Duodenal mucosa (tissue), 2 donors: ENCODE results near the gene LRRC36.
A peak's percentile ranks its signal among the peaks of the same experiment; 100 is the strongest.

Source experiments
- H3K27ac ChIP-seq: one replicate; pipeline ENCODE4 v1.7.0; 2013; ENCODE audit warnings: low read depth, low read length
- H3K27me3 ChIP-seq, 2 donors: one replicate each; pipeline ENCODE4 v1.7.0; 2013; ENCODE audit warnings: low read length in 2 of 2, control low read depth in 1 of 2; ENCODE audit not compliant: insufficient read depth in 2 of 2, control insufficient read depth in 1 of 2
- H3K36me3 ChIP-seq, 2 donors: one replicate each; pipeline ENCODE4 v1.7.0; 2013; ENCODE audit warnings: low read length in 2 of 2, control low read depth in 1 of 2; ENCODE audit not compliant: insufficient read depth in 2 of 2, control insufficient read depth in 1 of 2
- H3K4me1 ChIP-seq, 2 donors: one replicate each; pipeline ENCODE4 v1.7.0; 2013; ENCODE audit warnings: low read length in 2 of 2, control low read depth in 1 of 2; ENCODE audit not compliant: insufficient read depth in 2 of 2, control insufficient read depth in 1 of 2
- H3K4me3 ChIP-seq, 2 donors: one replicate each; pipeline ENCODE4 v1.7.0; 2013; ENCODE audit warnings: low read length in 2 of 2, low read depth in 1 of 2
- H3K9ac ChIP-seq, 2 donors: one replicate each; pipeline ENCODE4 v1.7.0; 2013; ENCODE audit warnings: low read length in 2 of 2, low read depth in 1 of 2
- H3K9me3 ChIP-seq, 2 donors: one replicate each; pipeline ENCODE4 v1.7.0; 2013; ENCODE audit warnings: low read length in 2 of 2, control low read depth in 1 of 2; ENCODE audit not compliant: control insufficient read depth in 1 of 2

The LRRC36 gene

DNA sequence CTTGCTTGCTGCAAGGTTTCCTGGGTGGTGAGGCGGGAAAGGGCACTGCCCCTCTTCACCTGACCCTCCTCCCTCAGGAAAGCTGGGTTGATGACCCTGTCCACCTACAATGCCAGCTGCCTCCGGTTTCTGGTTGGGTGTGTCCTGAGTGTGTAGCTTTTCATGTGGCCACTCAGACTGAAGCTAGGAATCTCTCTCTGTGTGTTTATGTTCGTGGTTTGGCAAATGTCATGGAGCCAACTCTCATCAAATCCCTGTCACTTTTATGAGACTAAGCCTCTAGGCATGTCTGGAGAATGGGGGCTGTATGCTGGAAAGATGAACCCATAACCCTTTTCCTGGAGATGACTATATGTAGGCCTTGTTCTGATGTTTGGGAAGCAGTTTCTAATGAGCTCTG lies 30.2 kb upstream of the LRRC36 start:
- Histone ChIP-seq H3K9me3 (no peaks in the 10 kb centered on the region), H3K4me3 (no peak overlapping the region), H3K36me3 (no peaks in the 10 kb centered on the region), H3K9ac (no peak overlapping the region), H3K4me1 (no peaks in the 10 kb centered on the region), H3K27ac (no peak overlapping the region), H3K27me3 (no peaks in the 10 kb centered on the region)

DNA sequence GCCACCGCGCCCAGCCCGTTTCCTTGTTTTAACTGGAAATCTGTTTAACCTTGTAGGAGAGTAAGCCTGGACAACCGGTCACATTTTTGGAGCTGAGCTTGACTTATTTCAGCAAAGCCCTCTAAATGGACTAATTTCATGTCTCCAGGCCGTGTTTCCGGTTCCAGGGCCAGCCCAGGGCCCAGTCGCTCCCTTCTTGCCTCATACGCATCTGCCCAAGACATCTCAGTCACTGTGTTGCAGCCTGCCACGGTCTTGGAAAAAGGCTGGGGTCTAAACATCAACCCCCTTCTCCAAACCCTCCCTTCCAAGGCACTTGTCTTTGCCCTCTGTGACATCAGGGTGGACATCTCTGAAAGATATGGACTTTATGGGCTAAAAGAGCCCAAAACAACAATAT lies 28.3 kb upstream of the LRRC36 start:
- Histone ChIP-seq H3K4me1 (no peaks in the 10 kb centered on the region), H3K9me3 (no peaks in the 10 kb centered on the region), H3K27me3 (no peaks in the 10 kb centered on the region), H3K27ac (no peak overlapping the region), H3K36me3 (no peaks in the 10 kb centered on the region), H3K4me3 (no peak overlapping the region), H3K9ac (no peak overlapping the region)

DNA sequence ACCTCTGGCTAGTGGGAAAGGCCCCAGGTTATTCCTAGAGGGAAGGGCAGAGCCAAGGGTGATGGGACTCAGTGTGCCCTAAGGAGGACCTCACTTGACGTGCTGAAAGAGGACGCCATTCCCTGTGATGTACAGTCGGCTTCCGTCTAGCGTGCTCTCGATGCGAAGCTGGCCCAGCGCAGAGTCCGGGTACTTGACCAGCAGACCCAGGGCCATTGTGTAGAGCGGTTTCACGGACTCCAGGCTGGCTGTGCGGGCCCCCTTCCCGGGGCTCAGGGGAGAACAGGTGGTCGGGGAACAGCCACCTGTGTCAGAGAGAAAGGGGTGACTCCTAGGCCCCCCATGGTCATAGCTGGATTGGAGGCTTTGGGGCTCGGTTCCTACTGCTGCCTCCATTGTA lies 27.3 kb upstream of the LRRC36 start:
- Histone ChIP-seq H3K27ac (no peak overlapping the region), H3K36me3 (no peaks in the 10 kb centered on the region), H3K27me3 (no peaks in the 10 kb centered on the region), H3K4me3 (no peak overlapping the region), H3K9ac (no peak overlapping the region), H3K4me1 (no peaks in the 10 kb centered on the region), H3K9me3 (no peaks in the 10 kb centered on the region)

DNA sequence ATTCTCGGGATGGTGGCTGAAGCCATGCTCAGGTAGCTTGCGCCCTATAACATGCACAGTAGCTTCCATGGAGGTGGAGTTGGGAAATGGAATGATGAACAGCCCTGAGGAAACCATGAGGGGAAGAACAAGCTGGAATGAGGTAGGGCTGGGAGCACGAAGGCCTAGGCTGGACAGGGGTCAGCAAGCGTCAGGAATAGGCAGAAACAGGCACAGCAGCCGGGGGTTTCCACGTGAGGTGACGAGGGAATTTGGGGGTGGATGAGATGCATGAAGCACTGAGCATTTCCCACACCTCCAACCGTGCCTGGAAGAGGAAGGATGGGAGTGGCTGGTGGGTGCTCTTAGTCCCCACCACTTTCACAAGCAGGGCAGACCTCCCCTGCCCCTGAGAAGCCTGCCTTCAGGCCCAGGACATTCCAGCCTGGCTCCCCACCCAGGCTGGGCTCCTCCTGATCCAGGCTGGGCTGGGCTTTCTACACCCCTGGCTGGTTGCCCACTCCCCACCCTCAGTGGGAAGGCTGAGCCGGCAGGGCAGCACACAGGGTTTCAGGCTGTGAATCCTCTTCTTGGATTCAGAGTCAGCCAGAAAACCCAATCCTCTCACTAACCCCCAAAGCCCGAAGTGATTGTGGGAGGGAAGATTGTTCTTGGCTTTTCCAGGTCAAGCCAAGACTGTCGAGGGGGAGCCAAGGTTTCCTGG lies 25.4 kb upstream of the LRRC36 start:
- Histone ChIP-seq H3K4me3 (no peak overlapping the region), H3K27me3 (no peaks in the 10 kb centered on the region), H3K4me1 (no peaks in the 10 kb centered on the region), H3K36me3 (no peaks in the 10 kb centered on the region), H3K27ac (no peak overlapping the region), H3K9me3 (no peaks in the 10 kb centered on the region), H3K9ac (no peak overlapping the region)

DNA sequence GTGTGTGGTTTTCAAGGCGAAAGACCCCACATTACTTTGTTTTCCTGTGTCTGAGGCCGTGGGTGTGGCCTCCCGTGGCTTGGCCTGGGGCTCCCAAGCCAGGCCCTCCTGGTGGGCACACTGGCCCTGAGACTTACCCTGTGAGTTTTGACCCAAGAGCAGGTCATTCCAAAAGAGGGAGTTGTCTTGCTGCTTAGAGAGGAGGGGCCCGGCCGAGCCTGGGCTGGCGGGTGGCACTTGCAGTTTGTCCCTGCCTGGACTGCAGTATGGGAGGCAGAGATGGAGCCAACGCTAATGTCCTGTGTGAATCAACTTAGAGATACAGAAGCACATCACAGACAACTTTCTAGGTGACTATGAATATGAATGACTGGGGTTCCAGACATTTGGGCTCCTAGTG lies 24.5 kb upstream of the LRRC36 start:
- H3K4me3 ChIP-seq = no peak overlapping the region
- no peaks in the 10 kb centered on the region for H3K9me3 ChIP-seq
- no peak overlapping the region for H3K9ac ChIP-seq
- no peaks in the 10 kb centered on the region for H3K36me3 ChIP-seq
- no peak overlapping the region for H3K27ac ChIP-seq
- no peaks in the 10 kb centered on the region for H3K4me1 ChIP-seq
- H3K27me3 ChIP-seq = no peaks in the 10 kb centered on the region

- Histone ChIP-seq H3K27me3 (no peaks in the 10 kb centered on the region), H3K27ac (no peak overlapping the region), H3K4me1 (no peaks in the 10 kb centered on the region), H3K36me3 (no peaks in the 10 kb centered on the region), H3K4me3 (no peak overlapping the region), H3K9ac (no peak overlapping the region), H3K9me3 (no peaks in the 10 kb centered on the region)
These were observed 23.6 kb upstream of the LRRC36 start for GRCh38 chr16:67302970-67303369.

DNA sequence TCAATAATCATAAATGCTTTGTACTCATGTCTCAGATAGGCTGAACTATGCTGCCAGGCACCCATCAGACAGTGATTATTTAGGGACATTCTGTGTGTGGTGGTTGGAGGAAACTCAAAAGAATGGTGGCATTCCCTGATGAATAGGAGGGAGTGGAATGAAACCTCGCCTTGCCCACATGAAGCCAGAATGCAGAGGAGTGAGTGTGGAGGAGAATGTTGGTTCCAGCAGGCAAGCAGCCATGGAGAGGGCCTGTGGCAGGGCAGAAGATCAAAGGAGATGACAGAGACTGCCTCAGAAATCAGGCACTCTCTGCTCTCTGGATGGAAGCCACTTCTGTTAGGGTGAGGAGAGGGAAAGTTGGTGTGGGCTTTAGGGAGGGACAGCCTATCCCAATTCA lies 22.6 kb upstream of the LRRC36 start:
- H3K4me3 ChIP-seq = no peak overlapping the region
- no peaks in the 10 kb centered on the region for H3K36me3 ChIP-seq
- H3K9me3 ChIP-seq = no peaks in the 10 kb centered on the region
- H3K9ac ChIP-seq = no peak overlapping the region
- H3K27ac ChIP-seq = no peak overlapping the region
- H3K4me1 ChIP-seq = no peaks in the 10 kb centered on the region
- H3K27me3 ChIP-seq = no peaks in the 10 kb centered on the region

DNA sequence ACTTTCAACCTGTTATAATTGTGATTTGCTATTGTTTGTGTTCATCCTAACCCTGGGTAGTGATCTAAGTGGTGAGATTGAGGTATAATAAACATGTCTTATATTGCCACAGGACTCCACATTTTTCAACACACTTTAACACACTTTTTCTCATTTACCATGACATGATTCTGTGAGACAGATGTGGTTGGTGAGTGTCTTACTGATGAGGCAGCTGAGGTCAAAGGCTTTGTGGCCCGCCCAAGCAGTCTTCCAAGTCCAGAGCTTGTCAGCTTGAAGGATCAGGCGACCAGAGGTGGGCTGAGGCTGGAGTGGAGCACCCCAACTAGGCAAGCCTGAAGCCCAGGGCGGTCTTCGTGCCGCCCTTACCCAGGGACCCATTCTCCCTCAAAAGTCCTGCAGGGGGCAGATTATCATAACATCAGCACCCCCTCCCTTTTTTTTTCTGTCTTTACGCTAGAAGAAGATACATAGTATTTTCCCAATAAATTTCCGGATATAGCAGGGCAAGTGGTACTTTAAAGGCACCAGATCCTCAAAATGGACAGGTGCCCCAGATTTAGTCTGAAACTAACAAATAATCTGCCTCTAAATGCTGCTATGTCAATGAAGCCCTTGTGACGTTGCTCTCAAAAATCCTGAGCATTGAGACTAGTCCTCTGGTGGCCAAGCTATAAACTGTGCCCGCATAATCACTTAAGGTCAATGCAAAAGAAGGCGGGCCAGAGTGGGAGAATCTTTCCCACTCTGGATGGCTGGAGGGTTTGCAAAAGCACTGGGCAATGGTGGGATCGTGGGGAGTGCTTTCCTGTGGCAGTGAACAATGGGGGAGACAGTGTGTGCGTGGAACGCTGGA lies 21.2 kb upstream of the LRRC36 start:
- H3K4me3 ChIP-seq = no peak overlapping the region
- H3K9me3 ChIP-seq = no peaks in the 10 kb centered on the region
- no peaks in the 10 kb centered on the region for H3K27me3 ChIP-seq
- no peaks in the 10 kb centered on the region for H3K4me1 ChIP-seq
- H3K9ac ChIP-seq = no peak overlapping the region
- no peak overlapping the region for H3K27ac ChIP-seq
- no peaks in the 10 kb centered on the region for H3K36me3 ChIP-seq

GRCh38 chr16:67310561-67310960 lies 16.1 kb upstream of the LRRC36 start:
- H3K4me3 ChIP-seq = no peak overlapping the region
- H3K9ac ChIP-seq = no peak overlapping the region
- no peaks in the 10 kb centered on the region for H3K4me1 ChIP-seq
- H3K27me3 ChIP-seq = no peaks in the 10 kb centered on the region
- no peak overlapping the region for H3K27ac ChIP-seq
- H3K36me3 ChIP-seq = no peaks in the 10 kb centered on the region
- H3K9me3 ChIP-seq = no peaks in the 10 kb centered on the region

DNA sequence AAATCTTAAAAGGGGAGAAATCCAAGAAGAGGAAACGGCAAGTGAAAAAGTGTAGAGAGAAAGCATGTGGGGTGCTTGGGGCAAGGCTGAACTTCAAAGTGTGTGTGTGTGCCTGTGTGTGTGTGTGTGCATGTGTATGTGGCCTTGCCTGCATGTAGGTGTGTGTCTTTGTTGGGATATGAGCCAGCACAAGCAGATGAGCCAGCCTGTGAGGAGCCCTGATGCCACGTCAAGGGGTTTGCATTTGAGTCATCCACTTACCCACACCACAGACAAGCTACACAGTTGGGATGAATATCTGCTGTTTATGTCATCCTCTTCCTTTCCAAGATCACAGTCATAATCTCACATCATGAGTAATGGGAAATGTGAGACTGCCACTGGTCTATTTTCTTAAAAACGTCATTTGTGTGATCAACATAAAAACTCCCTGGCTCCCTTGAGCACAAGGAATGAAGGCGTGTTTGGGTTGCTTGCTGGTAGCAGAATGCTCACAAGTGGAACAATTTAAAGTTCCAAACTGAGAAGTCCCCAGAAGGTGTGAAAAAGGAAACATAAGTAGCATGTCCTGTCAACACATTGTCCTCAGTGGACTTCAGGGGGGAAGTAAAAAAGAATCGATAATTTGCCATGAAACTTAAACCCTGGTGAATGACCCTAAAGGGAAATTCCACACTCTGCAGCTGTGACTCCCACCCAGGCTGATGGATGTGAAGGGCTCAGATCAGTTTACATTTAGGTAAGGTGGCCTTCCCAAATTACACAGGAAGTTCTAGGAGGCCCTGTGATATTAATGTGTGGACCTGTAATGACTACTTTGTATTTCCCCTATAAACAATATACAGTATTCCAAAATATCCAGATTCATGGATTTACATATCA lies 14.8 kb upstream of the LRRC36 start:
- no peaks in the 10 kb centered on the region for H3K9me3 ChIP-seq
- H3K36me3 ChIP-seq = no peaks in the 10 kb centered on the region
- no peak overlapping the region for H3K9ac ChIP-seq
- peak overlapping the region; percentile 28 for H3K27ac ChIP-seq
- no peaks in the 10 kb centered on the region for H3K4me1 ChIP-seq
- no peaks in the 10 kb centered on the region for H3K27me3 ChIP-seq
- no peak overlapping the region for H3K4me3 ChIP-seq
